ENCODE data around the gene HBP1. TPM values are rescaled to one million over a fixed set of nuclear protein-coding genes. Genes with fewer than 3 reads are reported as not detected.

The HBP1 gene
- total and polyA plus RNA-seq, 10 donors, result 23.9 to 141 (median 79.5) TPM

- no peak for DNase-seq
- Histone ChIP-seq H3K4me3 (no peak overlapping the region), H3K9me3 (no peaks in the 10 kb centered on the region), H3K36me3 (no peaks in the 10 kb centered on the region), H3K27me3 (replicated peaks in 1 of 7) (no peaks in the 10 kb centered on the region), H3K4me1 (no peaks in the 10 kb centered on the region), H3K27ac (no peak overlapping the region)
- intact Hi-C loops (cut with DNase I; ENCODE audit: low total_unique reads), result no loop called here
- TF ChIP-seq POLR2AphosphoS5 (IDR thresholded peaks at IDR 0.05) (no peak), CTCF (IDR thresholded peaks at IDR 0.05 in 8 of 11, conservative IDR thresholded peaks at IDR 0.05 in 3 of 11) (no peak), POLR2A (IDR thresholded peaks at IDR 0.05) (no peak)
- 87 to 96% (median 90%) methylated on average over 3 of the region's 3 CpGs for WGBS, 5 donors
These were observed 7.4 kb upstream of the HBP1 start for GRCh38 chr7:107161415-107161814.

GRCh38 chr7:107162475-107162874 lies 6.3 kb upstream of the HBP1 start:
- Histone ChIP-seq H3K4me1 (peaks cover 0 to 10% (median 2%) of the 10 kb centered on the region in 6 donors), H3K36me3 (no peaks in the 10 kb centered on the region), H3K4me3 (no peak overlapping the region), H3K9me3 (no peaks in the 10 kb centered on the region), H3K27ac (no peak overlapping the region), H3K27me3 (replicated peaks in 1 of 7) (no peaks in the 10 kb centered on the region)
- TF ChIP-seq POLR2A (IDR thresholded peaks at IDR 0.05) (no peak), CTCF (IDR thresholded peaks at IDR 0.05 in 8 of 11, conservative IDR thresholded peaks at IDR 0.05 in 3 of 11) (no peak), POLR2AphosphoS5 (IDR thresholded peaks at IDR 0.05) (no peak)
- intact Hi-C loops (cut with DNase I; ENCODE audit: low total_unique reads), result no loop called here
- DNase-seq, result no peak
- 84 to 92% (median 87%) methylated on average over 5 of the region's 5 CpGs for WGBS, 5 donors

- Histone ChIP-seq H3K4me3 (no peak overlapping the region), H3K9me3 (no peaks in the 10 kb centered on the region), H3K27me3 (replicated peaks in 1 of 7) (no peaks in the 10 kb centered on the region), H3K27ac (no peak overlapping the region), H3K36me3 (no peaks in the 10 kb centered on the region), H3K4me1 (peaks cover 0 to 16% (median 3%) of the 10 kb centered on the region in 6 donors)
- intact Hi-C loops (cut with DNase I; ENCODE audit: low total_unique reads), result no loop called here
- WGBS, 5 donors, result 49 to 58% (median 53%) methylated on average over 2 of the region's 2 CpGs
- no peak for DNase-seq
- TF ChIP-seq CTCF (IDR thresholded peaks at IDR 0.05 in 8 of 11, conservative IDR thresholded peaks at IDR 0.05 in 3 of 11) (no peak), POLR2AphosphoS5 (IDR thresholded peaks at IDR 0.05) (no peak), POLR2A (IDR thresholded peaks at IDR 0.05) (no peak)
These were observed 4.7 kb upstream of the HBP1 start for GRCh38 chr7:107164092-107164491.

- Histone ChIP-seq H3K4me3 (no peak overlapping the region), H3K9me3 (no peaks in the 10 kb centered on the region), H3K4me1 (peaks cover under 1 to 21% (median 7%) of the 10 kb centered on the region in 6 donors), H3K36me3 (no peaks in the 10 kb centered on the region), H3K27me3 (replicated peaks in 1 of 7) (no peaks in the 10 kb centered on the region), H3K27ac (no peak overlapping the region)
- WGBS, 5 donors, result 69 to 88% (median 74%) methylated on average over 3 of the region's 3 CpGs
- intact Hi-C loops (cut with DNase I; ENCODE audit: low total_unique reads), result no loop called here
- TF ChIP-seq POLR2A (IDR thresholded peaks at IDR 0.05), result no peak
- TF ChIP-seq POLR2AphosphoS5 (IDR thresholded peaks at IDR 0.05), result no peak
- no peak for TF ChIP-seq CTCF (IDR thresholded peaks at IDR 0.05 in 8 of 11, conservative IDR thresholded peaks at IDR 0.05 in 3 of 11)
- no peak for DNase-seq
These were observed 3.5 kb upstream of the HBP1 start for GRCh38 chr7:107165341-107165740.

Measured in spleen (tissue), 11 donors.